SK-N-SH (cell line): ENCODE measurements around the gene EEF1A2. TPM values are rescaled to one million over a fixed set of nuclear protein-coding genes. Genes with fewer than 3 reads are reported as not detected.

ENCODE experiments used
- CTCF ChIA-PET: fragments of 300-600, 350-600 bp; formaldehyde crosslinking; extraction: SDS; loops from one replicate; lab custom pipeline; 2021; lab: Yijun Ruan, JAX
- POLR2A ChIA-PET: fragments of 350-600 bp; sonication (Branson Sonifier 250); formaldehyde crosslinking; extraction: SDS; loops from one replicate; lab custom pipeline; 2020; ENCODE audit warnings: antibody characterized with exemption, inconsistent platforms; lab: Yijun Ruan, JAX
- DNase-seq: peaks from one replicate; pipeline ENCODE4 v3.0.0; 2012
- H2AFZ ChIP-seq: fragments of 200-600 bp; sonication (generic); 2 replicates; pipeline ENCODE4 v1.8.1; 2016; ENCODE audit warnings: antibody characterized with exemption, mild to moderate bottlenecking, low read depth
- H3F3A ChIP-seq: fragments of 200-600 bp; sonication (generic); replicated peaks from 2 replicates; pipeline ENCODE3; 2016; ENCODE audit warnings: antibody characterized with exemption, mild to moderate bottlenecking; ENCODE audit not compliant: insufficient read depth
- H3K27ac ChIP-seq, 2 experiments: fragments of 200-500 bp in 1 of 2; fragments of 200-600 bp in 1 of 2; sonication (Bioruptor generic) in 1 of 2; sonication (generic), shearing (Covaris generic) in 1 of 2; 2 replicates each; pipeline versions ENCODE4 v1.5.1 to v1.6.1; 2014 to 2016; ENCODE audit warnings: low read depth in 2 of 2, inconsistent platforms in 1 of 2, low read length in 1 of 2, mild to moderate bottlenecking in 1 of 2, mixed read lengths in 1 of 2
- H3K27me3 ChIP-seq: fragments of 200-600 bp; sonication (generic), shearing (Covaris generic); 2 replicates; pipeline ENCODE4 v1.6.1; 2016; ENCODE audit warnings: mixed run types; ENCODE audit not compliant: insufficient read depth
- H3K36me3 ChIP-seq, 2 experiments: fragments of 200-500 bp in 1 of 2; fragments of 200-600 bp in 1 of 2; sonication (Bioruptor generic) in 1 of 2; sonication (generic) in 1 of 2; replicated peaks in 1 of 2; 2 replicates each; pipeline versions ENCODE3 to v1.5.1; 2014 to 2016; ENCODE audit warnings: low read length in 1 of 2, mild to moderate bottlenecking in 1 of 2; ENCODE audit not compliant: insufficient read depth in 2 of 2, control insufficient read depth in 1 of 2
- H3K4me1 ChIP-seq, 2 experiments: fragments of 200-500 bp in 1 of 2; fragments of 200-600 bp in 1 of 2; sonication (Bioruptor generic) in 1 of 2; sonication (generic), shearing (Covaris generic) in 1 of 2; 2 replicates each; pipeline versions ENCODE4 v1.5.1 to v1.6.1; 2014 to 2016; ENCODE audit warnings: low read depth in 1 of 2, low read length in 1 of 2, mixed run types in 1 of 2; ENCODE audit not compliant: insufficient read depth in 2 of 2, control insufficient read depth in 1 of 2
- H3K4me2 ChIP-seq: fragments of 200-600 bp; sonication (generic), shearing (Covaris generic); 2 replicates; pipeline ENCODE4 v1.6.1; 2017; ENCODE audit warnings: mixed run types
- H3K4me3 ChIP-seq, 2 experiments: fragments of 200-500 bp in 1 of 2; fragments of 200-600 bp in 1 of 2; sonication (Bioruptor generic) in 1 of 2; sonication (generic), shearing (Covaris generic) in 1 of 2; 2 replicates each; pipeline versions ENCODE4 v1.5.1 to v1.8.1; 2014 to 2016; ENCODE audit warnings: low read depth in 2 of 2, inconsistent platforms in 1 of 2, low read length in 1 of 2, mild to moderate bottlenecking in 1 of 2, mixed read lengths in 1 of 2, moderate library complexity in 1 of 2
- H3K79me2 ChIP-seq: fragments of 200-600 bp; sonication (generic); 2 replicates; pipeline ENCODE4 v1.8.1; 2017; ENCODE audit warnings: mild to moderate bottlenecking; ENCODE audit not compliant: insufficient read depth
- H3K9ac ChIP-seq: fragments of 200-600 bp; sonication (generic); 2 replicates; pipeline ENCODE4 v1.6.1; 2017; ENCODE audit warnings: mixed run types
- H3K9me2 ChIP-seq: fragments of 200-600 bp; sonication (generic); 2 replicates; pipeline ENCODE4 v1.6.1; 2017; ENCODE audit warnings: mixed run types
- H3K9me3 ChIP-seq: fragments of 200-600 bp; sonication (generic); 2 replicates; pipeline ENCODE4 v1.6.1; 2017; ENCODE audit warnings: mixed run types, mild to moderate bottlenecking, moderate library complexity
- H4K20me1 ChIP-seq: fragments of 200-600 bp; sonication (generic); 2 replicates; pipeline ENCODE4 v1.6.1; 2017; ENCODE audit warnings: mild to moderate bottlenecking, mixed run types; ENCODE audit not compliant: insufficient read depth
- CHD2 ChIP-seq: fragments of 150-350 bp; IDR thresholded peaks from 2 replicates; pipeline ENCODE4 v1.6.1; 2018; ENCODE audit warnings: low read length; ENCODE audit not compliant: partially characterized antibody
- CTCF ChIP-seq: fragments of 200-600 bp; sonication (generic); IDR thresholded peaks from 2 replicates; pipeline ENCODE4 v1.6.1; 2017; ENCODE audit warnings: antibody characterized with exemption, mild to moderate bottlenecking, moderate library complexity
- FOSL2 ChIP-seq: IDR thresholded peaks from 2 replicates; pipeline ENCODE4 v1.4.0; 2012; ENCODE audit warnings: low read depth, mild to moderate bottlenecking, moderate library complexity, borderline replicate concordance
- GATA2 ChIP-seq: sonication (generic); formaldehyde crosslinking; IDR thresholded peaks from 2 replicates; pipeline ENCODE4 v1.5.0; 2020; ENCODE audit warnings: mild to moderate bottlenecking, missing genetic modification reagents
- MAX ChIP-seq: IDR thresholded peaks from 2 replicates; pipeline ENCODE4 v1.4.0; 2012; ENCODE audit warnings: low read depth
- MEF2A ChIP-seq: IDR thresholded peaks from 2 replicates; pipeline ENCODE4 v1.4.0; 2012; ENCODE audit warnings: low read depth, borderline replicate concordance
- MXI1 ChIP-seq: IDR thresholded peaks from 2 replicates; pipeline ENCODE4 v1.6.1; 2012; ENCODE audit warnings: mild to moderate bottlenecking, low read depth, low read length, improper control_type of control experiment
- PBX3 ChIP-seq: IDR thresholded peaks from 2 replicates; pipeline ENCODE4; 2012
- RXRA ChIP-seq: IDR thresholded peaks from 2 replicates; pipeline ENCODE4 v1.4.0; 2012; ENCODE audit warnings: low read depth, mild to moderate bottlenecking, borderline replicate concordance
- TCF12 ChIP-seq: IDR thresholded peaks from 2 replicates; pipeline ENCODE4 v1.4.0; 2012
- WGBS: methylation state at CpG from one replicate; pipeline ENCODE4 v1.1.6; 2017; ENCODE audit warnings: low lambda C conversion rate; 5-methylcytosine and 5-hydroxymethylcytosine counted together
- polyA plus RNA-seq, 3 experiments: library from polyadenylated mRNA; depleted of rRNA; stranded (reverse); fragments of >200 nt; gene quantifications; 2 replicates each; pipeline ENCODE4 v1.2.3, GENCODE V29; 2012

The EEF1A2 gene
- polyA plus RNA-seq, 1 of the 3 experiments (the other 2 are of a cell fraction): 16.5 TPM

GRCh38 chr20:63497946-63498935 is 642 bp downstream of the EEF1A2 start:
- H3K4me2 ChIP-seq: peak overlapping the region; percentile 69
- ChIA-PET CTCF (interaction anchor here (1.0 to 3.4 kb wide), 6 partner anchors 15 to 40 kb away, joined by 3 to 76 read pairs (median 27); partner anchors contain the start of genes PPDPF and PTK6), POLR2A (interaction anchor here (0.8 to 3.3 kb wide), 3 partner anchors 23 to 41 kb away, joined by 4 to 31 read pairs (median 10); partner anchors contain the start of gene PPDPF)
- no peaks in the 10 kb centered on the region; the same call in 1 of the 2 replicates for H4K20me1 ChIP-seq
- no peak overlapping the region for H3K9ac ChIP-seq
- H3K4me3 ChIP-seq: peak overlapping the region; percentile 52 to 53; a peak in 3 of 4 replicates
- no peak overlapping the region for H2AFZ ChIP-seq
- peak overlapping the region in 1 of 2 experiments; percentile 82; a peak in 2 of 4 replicates for H3K27ac ChIP-seq
- no peaks in the 10 kb centered on the region for H3K9me3 ChIP-seq
- H3K36me3 ChIP-seq: peaks cover 0 to 6% of the 10 kb centered on the region in 2 experiments
- DNase-seq: peak; percentile 90
- peaks cover 0 to 47% of the 10 kb centered on the region in 2 experiments; a peak in 1 of 4 replicates for H3K4me1 ChIP-seq
- peak; percentile 67 for TF ChIP-seq MXI1
- no peak for TF ChIP-seq CTCF
- peak; percentile 90 for TF ChIP-seq GATA2 (CRISPR knock-in tag)
- TF ChIP-seq RXRA: no peak
- peak; percentile 14; the same call in 1 of the 2 replicates for TF ChIP-seq MAX
- TF ChIP-seq PBX3: no peak
- TF ChIP-seq CHD2: peak; percentile 51
- peak; percentile 62; the same call in 1 of the 2 replicates for TF ChIP-seq FOSL2
- TF ChIP-seq TCF12: peak; percentile 10; the same call in 1 of the 2 replicates
- TF ChIP-seq MEF2A: no peak
- no peaks in the 10 kb centered on the region for H3K27me3 ChIP-seq
- H3F3A ChIP-seq: peaks cover 7% of the 10 kb centered on the region
- 4% methylated on average over 16 of the region's 60 CpGs for WGBS
- H3K79me2 ChIP-seq: no peaks in the 10 kb centered on the region
- no peaks in the 10 kb centered on the region for H3K9me2 ChIP-seq
